IgD-negative memory B cell (primary cell): ENCODE results near the gene ACKR3. TPM values are rescaled to one million over a fixed set of nuclear protein-coding genes. Genes with fewer than 3 reads are reported as not detected.

Source experiments
- H3K27ac Mint-ChIP-seq, 3 donors: one replicate each; pipeline ENCODE4 v1.8.0; 2020 to 2022; ENCODE audit warnings: mild to moderate bottlenecking in 3 of 3, mixed read lengths in 3 of 3, moderate library complexity in 1 of 3
- H3K27me3 Mint-ChIP-seq: one replicate; pipeline ENCODE4 v1.8.0; 2021; ENCODE audit warnings: mixed read lengths
- H3K36me3 Mint-ChIP-seq: one replicate; pipeline ENCODE4 v1.8.0; 2020; ENCODE audit warnings: mild to moderate bottlenecking, mixed read lengths
- H3K4me1 Mint-ChIP-seq, 3 donors: one replicate each; pipeline ENCODE4 v1.8.0; 2020 to 2022; ENCODE audit warnings: mixed read lengths in 3 of 3, mild to moderate bottlenecking in 1 of 3
- H3K4me3 Mint-ChIP-seq, 4 donors: one replicate each; pipeline ENCODE4 v1.8.0; 2020 to 2022; ENCODE audit warnings: mild to moderate bottlenecking in 4 of 4, mixed read lengths in 4 of 4, moderate library complexity in 3 of 4
- H3K9me3 Mint-ChIP-seq, 3 donors: one replicate each; pipeline ENCODE4 v1.8.0; 2020 to 2021; ENCODE audit warnings: mixed read lengths in 3 of 3, mild to moderate bottlenecking in 1 of 3
- polyA plus RNA-seq: library from polyadenylated mRNA; unstranded; fragments of 300-500 nt; fragmentation: Illumina TruSeq; gene quantifications from one replicate; pipeline ENCODE4 v1.2.3, GENCODE V29; 2021

Gene ACKR3
- polyA plus RNA-seq, 1 donor from 2014 or later, result 1.4 TPM

GRCh38 chr2:236541008-236541562 is 28.5 kb upstream of the ACKR3 start:
- Mint-ChIP-seq H3K4me3 (peak overlapping the region in 1 of 4 donors; percentile 29), H3K4me1 (peaks cover 42 to 57% (median 49%) of the 10 kb centered on the region in 3 donors), H3K27ac (peak overlapping the region in 1 of 3 donors; percentile 2), H3K27me3 (no peaks in the 10 kb centered on the region), H3K36me3 (no peaks in the 10 kb centered on the region), H3K9me3 (peaks cover 2 to 5% (median 5%) of the 10 kb centered on the region in 3 donors)

GRCh38 chr2:236544362-236544761 is 25.3 kb upstream of the ACKR3 start:
- Mint-ChIP-seq H3K4me3 (peak overlapping the region in 3 of 4 donors; percentile 71 to 78 (median 73)), H3K36me3 (no peaks in the 10 kb centered on the region), H3K27ac (peak overlapping the region; percentile 89 to 97 (median 95))

GRCh38 chr2:236545248-236545658 is 24.4 kb upstream of the ACKR3 start:
- Mint-ChIP-seq H3K4me3 (peak overlapping the region; percentile 71 to 87 (median 82)), H3K27ac (peak overlapping the region; percentile 89 to 97 (median 95)), H3K4me1 (peaks cover 29 to 62% (median 40%) of the 10 kb centered on the region in 3 donors), H3K36me3 (no peaks in the 10 kb centered on the region), H3K9me3 (peaks cover 2 to 5% (median 3%) of the 10 kb centered on the region in 3 donors), H3K27me3 (no peaks in the 10 kb centered on the region)

More at GRCh38 chr2:236544362-236544761, 25.3 kb upstream of the ACKR3 start:
- peaks cover 28 to 60% (median 43%) of the 10 kb centered on the region in 3 donors for H3K4me1 Mint-ChIP-seq
- H3K27me3 Mint-ChIP-seq, result no peaks in the 10 kb centered on the region
- peaks cover 2 to 5% (median 5%) of the 10 kb centered on the region in 3 donors for H3K9me3 Mint-ChIP-seq

GRCh38 chr2:236545814-236546480 is 23.7 kb upstream of the ACKR3 start:
- Mint-ChIP-seq H3K4me1 (peaks cover 36 to 69% (median 46%) of the 10 kb centered on the region in 3 donors), H3K27ac (peak overlapping the region; percentile 89 to 97 (median 95)), H3K4me3 (peak overlapping the region; percentile 71 to 87 (median 82)), H3K36me3 (no peaks in the 10 kb centered on the region), H3K9me3 (peaks cover 2 to 5% (median 3%) of the 10 kb centered on the region in 3 donors), H3K27me3 (no peaks in the 10 kb centered on the region)

GRCh38 chr2:236546561-236547002 is 23.0 kb upstream of the ACKR3 start:
- H3K36me3 Mint-ChIP-seq, result no peaks in the 10 kb centered on the region

GRCh38 chr2:236547725-236548124 is 21.9 kb upstream of the ACKR3 start:
- Mint-ChIP-seq H3K4me3 (peak overlapping the region in 2 of 4 donors; percentile 55 to 71), H3K9me3 (no peaks in the 10 kb centered on the region), H3K27me3 (no peaks in the 10 kb centered on the region), H3K27ac (peak overlapping the region; percentile 87 to 97 (median 89)), H3K4me1 (peaks cover 49 to 84% (median 59%) of the 10 kb centered on the region in 3 donors), H3K36me3 (no peaks in the 10 kb centered on the region)

More at GRCh38 chr2:236546561-236547002, 23.0 kb upstream of the ACKR3 start:
- Mint-ChIP-seq H3K9me3 (peaks cover 2 to 5% (median 3%) of the 10 kb centered on the region in 3 donors), H3K27ac (peak overlapping the region; percentile 89 to 97 (median 95)), H3K4me3 (peak overlapping the region in 3 of 4 donors; percentile 51 to 87 (median 71)), H3K27me3 (no peaks in the 10 kb centered on the region), H3K4me1 (peaks cover 37 to 73% (median 48%) of the 10 kb centered on the region in 3 donors)

- H3K27me3 Mint-ChIP-seq, result no peaks in the 10 kb centered on the region
- H3K4me3 Mint-ChIP-seq, result peak overlapping the region in 1 of 4 donors; percentile 71
- peak overlapping the region; percentile 87 to 97 (median 89) for H3K27ac Mint-ChIP-seq
- H3K4me1 Mint-ChIP-seq, result peaks cover 45 to 84% (median 57%) of the 10 kb centered on the region in 3 donors
- no peaks in the 10 kb centered on the region for H3K36me3 Mint-ChIP-seq
- no peaks in the 10 kb centered on the region for H3K9me3 Mint-ChIP-seq
Measured at GRCh38 chr2:236548179-236548921, 21.3 kb upstream of the ACKR3 start.

GRCh38 chr2:236549165-236549564 is 20.5 kb upstream of the ACKR3 start:
- H3K27me3 Mint-ChIP-seq, result no peaks in the 10 kb centered on the region
- H3K4me1 Mint-ChIP-seq, result peaks cover 49 to 87% (median 61%) of the 10 kb centered on the region in 3 donors
- H3K9me3 Mint-ChIP-seq, result peaks cover 0 to 4% (median 0%) of the 10 kb centered on the region in 3 donors
- peaks cover 2% of the 10 kb centered on the region for H3K36me3 Mint-ChIP-seq
- peak overlapping the region; percentile 23 to 85 (median 47) for H3K27ac Mint-ChIP-seq
- peak overlapping the region in 1 of 4 donors; percentile 56 for H3K4me3 Mint-ChIP-seq

- peaks cover 2% of the 10 kb centered on the region for H3K36me3 Mint-ChIP-seq
- H3K4me1 Mint-ChIP-seq, result peaks cover 42 to 82% (median 62%) of the 10 kb centered on the region in 3 donors
- H3K4me3 Mint-ChIP-seq, result peak overlapping the region; percentile 53 to 80 (median 62)
Measured at GRCh38 chr2:236550290-236550689, 19.3 kb upstream of the ACKR3 start.

GRCh38 chr2:236550701-236551465 is 18.7 kb upstream of the ACKR3 start:
- Mint-ChIP-seq H3K27ac (peak overlapping the region; percentile 69 to 98 (median 90)), H3K9me3 (peaks cover 0 to 9% (median 8%) of the 10 kb centered on the region in 3 donors), H3K36me3 (peaks cover 2% of the 10 kb centered on the region), H3K4me3 (peak overlapping the region; percentile 53 to 90 (median 74)), H3K27me3 (peaks cover 2% of the 10 kb centered on the region), H3K4me1 (peaks cover 39 to 79% (median 59%) of the 10 kb centered on the region in 3 donors)

More at GRCh38 chr2:236550290-236550689, 19.3 kb upstream of the ACKR3 start:
- peaks cover 2% of the 10 kb centered on the region for H3K27me3 Mint-ChIP-seq
- H3K27ac Mint-ChIP-seq, result peak overlapping the region; percentile 69 to 98 (median 90)
- peaks cover 0 to 9% (median 5%) of the 10 kb centered on the region in 3 donors for H3K9me3 Mint-ChIP-seq

- H3K36me3 Mint-ChIP-seq, result peaks cover 2% of the 10 kb centered on the region
- peaks cover 2% of the 10 kb centered on the region for H3K27me3 Mint-ChIP-seq
- peak overlapping the region; percentile 15 to 90 (median 74) for H3K4me3 Mint-ChIP-seq
- peaks cover 38 to 71% (median 55%) of the 10 kb centered on the region in 3 donors for H3K4me1 Mint-ChIP-seq
- H3K27ac Mint-ChIP-seq, result peak overlapping the region; percentile 57 to 98 (median 83)
- H3K9me3 Mint-ChIP-seq, result peaks cover 0 to 9% (median 8%) of the 10 kb centered on the region in 3 donors
Measured at GRCh38 chr2:236551471-236552211, 18.0 kb upstream of the ACKR3 start.

GRCh38 chr2:236552212-236552542 is 17.4 kb upstream of the ACKR3 start:
- Mint-ChIP-seq H3K27me3 (peaks cover 2% of the 10 kb centered on the region), H3K4me3 (peak overlapping the region; percentile 15 to 90 (median 74)), H3K27ac (peak overlapping the region; percentile 57 to 98 (median 83)), H3K4me1 (peaks cover 33 to 66% (median 54%) of the 10 kb centered on the region in 3 donors), H3K9me3 (peaks cover 0 to 9% (median 8%) of the 10 kb centered on the region in 3 donors), H3K36me3 (peaks cover 2% of the 10 kb centered on the region)
